CD4-positive, alpha-beta T cell treated with Interleukin-15 for 4 hours (primary cell): ENCODE results near the gene MYH3.
"Not testable (repeated sequence)": the region's sequence is repeated elsewhere in the genome, so short reads cannot be mapped to it uniquely, and the experiment has no call there.

Experiments
- DNase-seq: peaks from one replicate; pipeline ENCODE4 v3.0.0-alpha.2; 2020; ENCODE audit warnings: low spot score

Gene MYH3

DNA sequence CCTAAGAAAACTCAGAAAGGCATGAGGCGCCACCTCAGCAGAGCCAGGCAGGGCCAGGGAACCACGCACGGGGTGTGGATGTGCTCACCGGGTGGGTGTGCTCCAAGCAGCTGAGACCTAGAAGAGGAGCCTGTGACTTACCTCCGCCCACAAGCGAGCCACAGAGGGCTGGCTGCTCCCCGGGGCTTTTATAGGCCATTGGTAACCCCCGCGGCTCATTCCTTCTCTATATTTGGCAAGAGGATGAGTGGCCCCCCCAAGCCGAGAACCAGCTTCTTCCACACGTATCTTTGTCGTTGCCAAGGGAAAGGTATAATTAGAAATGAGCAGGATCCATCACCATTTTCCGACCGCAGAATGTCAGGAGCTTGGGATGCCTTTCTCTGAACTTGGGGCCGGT is at the start of gene MYH3:
Gene MYH3 (minus strand): TSS at position 162 of the 400 bp plus-strand sequence. CDS start 2,245 bp downstream, outside the sequence.
- no peak for DNase-seq

DNA sequence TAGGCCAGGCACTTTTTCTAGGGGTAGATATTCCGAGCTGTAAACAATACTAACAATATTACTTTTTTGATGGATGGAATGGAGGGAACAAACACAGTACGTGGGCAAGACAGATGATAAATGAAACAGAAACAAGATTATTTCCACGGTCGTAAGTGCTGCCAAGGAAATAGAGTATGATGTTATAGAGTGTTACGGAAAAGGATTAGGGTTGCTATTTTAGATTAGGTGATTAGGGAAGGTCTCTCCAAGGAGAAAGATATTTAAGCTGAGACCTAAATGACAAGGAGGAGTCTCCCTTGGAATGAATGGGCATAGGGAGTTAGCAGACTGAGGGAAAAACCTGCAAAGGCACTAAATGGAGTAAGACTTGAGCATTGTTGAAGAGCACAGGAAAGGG is 48.6 kb upstream of the MYH3 start:
- DNase-seq: no peak

DNA sequence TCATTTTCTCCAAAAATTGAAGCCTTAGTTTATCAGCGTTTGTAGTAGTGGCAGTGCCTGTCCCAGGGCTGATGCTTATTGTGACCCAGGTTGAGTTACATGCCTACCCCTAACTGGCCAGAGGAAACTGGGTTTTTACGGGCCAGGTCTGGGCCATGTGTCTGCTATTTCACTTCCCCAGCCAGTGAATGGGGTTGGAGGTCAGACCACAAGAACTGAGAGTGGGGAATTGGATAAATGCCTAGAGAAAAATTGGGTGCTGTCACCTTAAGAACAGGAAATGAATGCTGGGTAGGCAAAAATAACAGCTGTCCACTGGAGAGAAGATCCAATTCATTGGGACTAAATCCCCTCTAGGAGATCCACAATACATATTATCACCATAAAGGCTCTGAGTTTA is 45.5 kb upstream of the MYH3 start:
- no peak for DNase-seq

DNA sequence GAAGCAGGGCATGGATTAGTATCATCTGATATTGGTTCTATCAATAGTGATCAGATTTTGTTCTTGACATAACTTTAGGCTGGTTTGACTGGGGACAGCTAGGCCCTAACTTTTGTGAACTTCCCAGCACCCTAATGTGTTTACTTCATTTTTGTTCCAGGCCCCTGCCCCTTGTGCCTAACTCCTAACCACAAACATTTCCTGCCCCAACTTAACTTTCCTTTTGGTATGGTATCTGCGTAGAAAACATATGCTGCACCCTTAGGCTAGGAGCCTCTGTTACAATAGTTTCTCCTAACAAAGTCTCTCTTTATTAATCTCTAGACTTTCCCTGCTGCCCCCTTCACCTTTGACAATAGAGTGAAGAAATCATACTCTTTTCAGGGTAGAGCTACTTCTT is 42.7 kb upstream of the MYH3 start:
- peak; percentile 42 for DNase-seq

DNA sequence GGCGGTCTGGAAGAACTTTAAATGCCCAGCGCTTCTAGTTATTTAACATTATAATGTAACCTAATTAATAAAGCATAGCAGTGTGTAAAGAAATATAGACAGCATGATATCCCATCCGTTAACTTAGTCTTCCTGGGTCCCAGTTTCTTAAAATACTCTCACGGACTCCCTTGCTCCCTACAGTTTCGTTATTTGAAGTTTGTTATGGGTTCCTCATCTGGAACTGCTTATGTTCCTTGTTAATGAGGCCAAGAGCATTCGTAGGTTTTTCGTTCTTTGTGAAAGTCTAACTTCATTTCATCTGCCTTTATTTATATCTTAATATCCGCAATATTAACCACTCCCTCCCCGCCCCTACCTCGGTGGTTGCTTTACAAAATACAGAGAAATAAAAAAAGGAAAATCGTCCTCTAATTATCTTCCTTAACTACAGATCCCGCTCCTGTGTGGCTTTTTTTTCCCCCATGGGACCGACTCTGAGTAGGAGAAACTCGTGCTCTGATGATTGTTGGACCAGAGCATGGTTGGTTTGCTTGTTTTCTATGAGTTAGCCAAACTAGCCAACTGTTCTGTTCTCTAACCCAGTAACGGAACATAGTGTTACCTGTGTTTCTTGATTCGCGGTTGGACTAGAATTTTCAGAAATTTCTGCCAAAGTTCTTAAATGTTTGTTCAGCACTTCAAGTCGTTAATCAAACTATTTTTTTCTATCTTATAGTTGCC is 41.1 kb upstream of the MYH3 start:
- DNase-seq: no peak

DNA sequence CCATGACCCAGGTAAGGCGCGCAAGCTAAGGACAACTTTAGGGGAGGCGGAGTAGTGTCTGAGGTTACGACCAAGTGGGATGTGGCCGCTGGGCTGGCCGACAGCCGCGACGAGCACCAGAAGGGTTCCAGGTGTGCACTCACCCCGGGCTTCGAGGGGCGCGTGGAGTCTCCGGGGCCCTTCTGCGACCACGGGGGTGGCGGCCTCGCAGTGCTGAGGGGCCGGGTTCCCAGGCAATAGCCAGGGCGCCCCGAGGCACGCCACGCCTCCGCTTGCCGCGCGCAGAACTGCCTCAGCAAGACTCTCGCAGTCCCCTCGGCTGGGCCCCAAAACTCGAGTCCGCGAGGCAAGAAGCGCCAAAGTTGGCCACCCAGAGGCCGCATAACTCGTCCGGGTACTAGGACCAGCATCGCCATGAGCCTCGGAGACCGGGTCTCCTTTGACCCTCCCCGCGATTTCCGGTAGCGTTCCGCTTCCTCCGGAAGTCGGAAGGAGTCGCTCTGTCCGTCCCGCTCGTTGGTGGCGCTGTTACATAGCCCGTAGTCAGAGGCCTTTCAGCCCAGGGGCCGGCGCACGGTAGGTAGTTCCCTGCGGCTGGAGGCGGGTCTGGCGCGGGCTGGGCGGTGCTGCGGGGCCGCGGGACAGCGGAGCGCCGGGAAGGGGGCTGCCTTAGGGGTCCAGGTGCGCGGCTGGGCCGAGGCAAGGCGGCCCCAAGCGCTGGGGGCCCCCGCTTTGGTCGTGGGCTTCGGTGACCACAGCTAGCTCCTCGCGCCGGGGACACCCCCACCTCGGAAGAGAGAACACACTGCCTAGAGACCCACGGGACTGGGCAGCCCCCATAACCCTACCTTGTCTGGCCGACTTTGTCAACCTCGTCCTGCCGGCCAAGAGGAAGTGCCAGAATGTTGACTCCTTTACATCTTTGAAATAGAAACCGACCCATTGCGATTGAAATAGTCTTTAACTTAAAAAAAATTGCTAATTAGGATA is 40.3 kb upstream of the MYH3 start, which contains the start of the genes ADPRM and SCO1:
Gene ADPRM (plus strand): TSS at position 503 of the 990 bp plus-strand sequence. CDS start 7,333 bp downstream, outside the sequence.
Gene SCO1 (minus strand): TSS at position 442 of the 990 bp plus-strand sequence. CDS start 26 bp downstream, at position 416.
- DNase-seq: peak; percentile 90

DNA sequence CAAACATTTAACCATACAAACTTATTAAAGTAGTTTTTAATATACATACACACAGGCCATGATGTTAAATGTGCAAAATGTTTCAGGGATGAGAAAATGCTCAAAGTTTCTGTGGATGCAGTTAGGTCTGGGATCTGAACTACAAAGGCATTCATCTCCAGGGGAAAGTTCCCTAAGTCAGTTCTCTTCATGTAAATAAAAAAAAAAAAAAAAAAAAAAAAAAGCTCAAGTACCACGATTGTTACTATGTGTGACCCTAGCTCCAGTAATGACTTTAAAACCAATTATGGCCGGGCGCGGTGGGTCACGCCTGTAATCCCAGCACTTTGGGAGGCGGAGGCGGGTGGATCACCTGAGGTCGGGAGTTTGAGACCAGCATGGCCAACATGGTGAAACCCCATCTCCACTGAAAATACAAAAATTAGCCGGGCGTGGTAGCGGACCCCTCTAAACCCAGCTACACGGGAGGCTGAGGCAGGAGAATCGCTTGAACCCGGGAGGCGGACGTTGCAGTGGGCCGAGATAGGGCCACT is 38.8 kb upstream of the MYH3 start:
- DNase-seq: not testable (repeated sequence)

DNA sequence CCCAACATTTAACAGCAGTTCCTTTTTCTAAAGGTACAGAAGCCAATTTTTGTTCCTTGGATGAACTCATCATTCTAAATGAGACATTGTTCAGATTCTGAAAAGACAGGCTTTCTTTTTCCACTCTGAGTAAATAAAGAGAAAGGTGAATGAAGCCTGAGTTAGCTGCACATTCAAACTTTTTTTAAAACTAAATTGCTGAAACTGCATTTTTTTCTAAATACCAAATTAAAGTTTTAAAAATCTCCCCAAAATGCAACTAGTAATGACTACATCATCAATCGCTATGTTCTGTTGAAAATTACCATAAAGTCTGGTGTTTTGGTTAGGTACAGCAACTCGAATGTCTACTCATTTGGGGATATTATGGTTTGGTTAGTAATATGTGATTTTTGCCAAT is 30.4 kb upstream of the MYH3 start:
- no peak for DNase-seq

DNA sequence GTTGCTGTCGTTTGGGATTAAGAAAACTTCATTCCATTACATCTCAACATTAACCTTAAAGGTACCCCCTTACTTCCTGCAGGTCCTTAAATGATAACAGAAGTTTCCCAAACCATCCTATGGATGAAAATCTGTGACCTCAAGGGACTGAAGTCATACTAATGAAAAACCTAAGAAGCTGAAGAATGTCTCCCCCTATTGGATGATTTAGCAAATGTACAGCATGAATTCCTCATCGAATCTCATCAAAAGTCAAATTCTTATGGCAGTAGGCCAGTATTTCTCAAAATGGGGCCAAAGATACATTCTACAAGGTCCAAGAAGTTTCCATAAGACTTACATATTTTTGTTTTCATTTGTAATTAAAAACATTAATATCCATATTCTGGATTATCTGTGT is 26.7 kb upstream of the MYH3 start:
- DNase-seq: no peak

DNA sequence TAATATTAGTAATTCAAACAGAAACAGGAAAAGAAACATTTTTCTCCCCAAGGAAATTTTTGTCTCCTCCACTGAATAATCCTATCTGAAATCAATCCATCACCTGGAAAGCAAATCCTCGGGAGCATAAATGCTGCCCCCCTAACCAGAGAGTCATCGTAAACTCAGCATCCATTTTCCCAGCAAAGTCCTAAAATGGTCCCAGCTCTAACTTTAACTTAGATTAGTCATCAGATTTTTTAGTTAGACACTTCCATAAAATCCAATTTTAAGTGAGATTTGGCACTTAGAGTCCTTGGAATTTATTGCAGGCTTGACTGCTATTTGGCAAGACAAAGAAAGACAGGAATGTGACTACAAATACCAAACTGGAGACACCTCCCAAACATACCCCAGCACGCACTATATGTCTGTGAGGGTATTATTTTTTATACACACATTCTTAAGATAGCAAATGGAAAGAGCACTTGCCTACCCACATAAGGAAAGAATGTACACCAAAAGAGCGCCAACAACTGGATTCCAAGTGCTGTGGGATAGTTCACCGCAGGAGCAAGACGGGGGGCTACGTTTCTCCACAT is 24.8 kb upstream of the MYH3 start:
- no peak for DNase-seq

DNA sequence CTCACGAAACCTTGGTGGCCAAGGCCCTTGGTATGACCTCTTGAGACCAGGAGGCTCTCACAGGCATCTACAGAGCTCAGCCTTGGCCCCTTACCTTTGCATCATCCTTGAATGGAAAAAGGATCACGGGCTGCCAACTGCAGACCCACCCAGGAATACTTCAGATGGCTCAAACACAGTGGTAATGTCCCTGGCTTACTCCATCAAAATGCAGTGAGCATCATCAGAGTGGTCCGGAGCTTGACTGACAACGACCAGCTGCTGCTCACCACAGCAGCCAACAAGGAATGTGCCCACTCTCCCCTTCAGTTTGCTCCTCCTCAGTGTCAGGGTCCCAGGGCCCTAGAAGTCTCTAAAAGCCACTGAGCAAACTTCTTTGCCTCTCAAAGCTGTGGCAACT is 17.6 kb upstream of the MYH3 start:
- no peak for DNase-seq

DNA sequence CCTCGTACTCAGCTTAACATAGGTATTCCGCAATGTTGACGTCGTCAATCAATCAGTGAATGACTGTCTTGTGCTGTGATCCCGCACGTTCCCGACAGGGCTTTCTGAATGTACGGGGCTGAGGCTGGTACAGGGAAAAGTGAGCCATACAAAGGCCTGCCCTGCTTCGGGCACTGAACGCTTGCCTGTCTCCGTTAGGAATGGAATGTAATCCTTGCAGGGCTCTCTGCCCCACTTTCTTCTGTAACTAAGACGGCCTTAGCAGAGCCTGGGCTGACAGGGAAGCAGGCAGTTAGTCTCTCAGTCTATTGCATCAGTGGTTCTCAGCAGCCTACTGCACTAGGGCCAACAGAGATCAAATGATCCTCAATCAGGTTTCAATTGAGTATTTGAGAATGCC is 16.2 kb upstream of the MYH3 start:
- no peak for DNase-seq

DNA sequence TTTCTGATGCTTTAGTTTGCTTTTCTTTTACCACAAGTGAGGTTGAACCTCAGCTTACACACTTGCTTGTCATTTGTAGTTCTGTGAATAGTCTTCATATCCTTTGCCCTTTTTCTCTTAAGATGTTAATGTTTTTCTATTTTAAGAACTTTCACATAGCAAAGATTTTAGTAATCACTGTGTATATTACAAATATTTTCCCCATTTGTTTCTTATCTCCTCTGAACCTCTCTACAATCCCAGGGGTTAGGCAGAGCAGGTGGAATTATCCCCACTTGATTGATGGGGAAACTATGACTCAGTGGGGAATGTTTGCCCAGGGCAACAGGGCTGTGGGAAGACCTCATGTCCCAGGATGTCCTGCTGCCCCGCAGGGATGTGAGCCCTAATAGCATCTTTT is 11.7 kb upstream of the MYH3 start:
- DNase-seq: no peak

DNA sequence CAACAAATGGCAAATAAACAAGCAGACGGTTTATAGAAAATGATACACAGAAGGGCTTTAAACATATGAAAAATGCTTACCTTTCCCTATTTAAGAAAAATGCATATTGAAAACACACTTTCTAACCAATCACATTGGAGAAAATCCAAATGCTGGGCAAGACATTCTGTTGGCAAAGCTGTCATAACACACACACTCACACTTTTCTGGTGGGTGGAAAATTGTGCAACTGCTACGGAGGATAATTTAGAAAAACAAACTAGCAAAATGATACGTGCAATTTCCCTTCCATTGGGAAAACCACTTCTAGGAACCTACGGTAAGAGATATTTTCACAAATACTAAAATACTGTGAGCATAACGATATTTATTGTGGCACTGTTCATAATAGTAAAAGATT is 9.8 kb upstream of the MYH3 start:
- DNase-seq: no peak

DNA sequence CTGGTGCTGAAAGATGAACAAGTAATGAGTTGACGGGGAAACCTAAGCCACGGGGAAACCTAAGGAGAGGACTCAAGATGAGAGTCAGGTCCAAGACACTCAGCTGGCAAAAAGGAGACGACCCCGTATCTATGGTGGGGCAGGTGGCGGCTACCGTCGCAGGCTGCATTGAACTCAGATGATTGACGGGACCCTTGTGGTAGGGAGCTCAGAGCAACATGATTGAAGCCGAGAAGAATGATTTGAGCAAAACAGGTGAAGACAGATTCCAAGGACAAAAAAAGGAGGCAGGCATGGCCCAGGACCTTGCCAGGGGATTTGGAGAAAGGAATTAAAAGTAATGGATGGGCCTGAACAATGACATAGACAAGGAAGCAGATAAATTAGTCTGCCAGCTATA is 7.5 kb upstream of the MYH3 start:
- DNase-seq: no peak

DNA sequence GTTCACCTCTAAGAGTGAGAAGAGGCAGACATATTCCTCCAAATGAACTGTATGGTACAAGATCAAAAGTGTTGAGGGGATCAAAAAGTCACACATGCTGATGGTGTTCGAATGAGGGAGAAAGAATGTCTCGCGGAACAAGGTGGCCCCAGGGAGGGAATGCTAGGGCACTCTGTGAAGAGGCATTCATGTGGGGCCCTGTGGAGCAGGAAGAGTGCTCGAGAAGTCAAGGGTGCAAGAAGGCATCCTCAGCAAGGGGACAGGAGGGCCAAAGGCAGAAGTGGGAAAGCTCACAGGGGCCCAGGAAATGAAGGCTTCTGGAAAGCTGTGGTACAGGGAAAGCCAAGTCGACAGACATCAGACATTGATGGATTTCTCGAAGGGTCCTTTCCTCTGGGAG is 6.1 kb upstream of the MYH3 start:
- no peak for DNase-seq

DNA sequence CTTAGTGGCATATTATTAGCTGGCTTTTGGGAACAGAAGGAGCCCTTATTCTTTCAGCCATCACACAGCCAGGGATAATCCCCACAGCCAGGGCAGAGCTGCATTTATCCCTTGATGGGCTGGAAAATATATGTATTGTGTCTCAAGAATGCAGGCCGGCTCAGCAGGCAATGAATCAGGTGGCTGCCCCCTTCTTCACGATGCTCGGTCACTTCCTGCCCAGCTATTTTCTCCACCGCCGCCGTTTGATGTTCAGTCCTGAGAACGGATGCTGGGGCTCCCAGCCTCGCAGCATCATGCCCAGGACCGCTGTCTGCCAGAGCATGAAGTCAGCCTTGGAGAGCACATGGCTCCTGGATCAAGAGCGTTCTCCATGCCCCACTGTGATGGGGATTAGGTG is 4.3 kb upstream of the MYH3 start:
- DNase-seq: no peak

DNA sequence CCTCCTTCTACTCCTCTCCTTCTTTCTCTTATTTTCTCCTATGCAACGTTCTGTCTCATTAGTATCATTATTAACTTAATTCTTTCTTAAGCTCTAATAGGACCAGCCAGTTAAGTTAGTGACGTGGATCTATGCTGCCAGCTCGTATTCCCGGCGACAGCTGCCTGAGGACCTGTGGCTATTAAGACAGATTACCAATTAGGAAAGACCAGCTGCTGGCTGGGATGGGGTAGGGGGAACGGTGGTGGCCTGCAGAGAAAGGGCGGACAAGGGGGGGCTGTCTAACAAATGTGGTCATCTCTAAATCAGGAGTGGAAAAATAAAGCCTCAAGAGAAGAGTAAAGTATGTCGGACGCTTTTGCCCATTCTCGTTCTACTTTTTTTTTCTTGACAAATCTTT is 770 bp upstream of the MYH3 start:
- no peak for DNase-seq

DNA sequence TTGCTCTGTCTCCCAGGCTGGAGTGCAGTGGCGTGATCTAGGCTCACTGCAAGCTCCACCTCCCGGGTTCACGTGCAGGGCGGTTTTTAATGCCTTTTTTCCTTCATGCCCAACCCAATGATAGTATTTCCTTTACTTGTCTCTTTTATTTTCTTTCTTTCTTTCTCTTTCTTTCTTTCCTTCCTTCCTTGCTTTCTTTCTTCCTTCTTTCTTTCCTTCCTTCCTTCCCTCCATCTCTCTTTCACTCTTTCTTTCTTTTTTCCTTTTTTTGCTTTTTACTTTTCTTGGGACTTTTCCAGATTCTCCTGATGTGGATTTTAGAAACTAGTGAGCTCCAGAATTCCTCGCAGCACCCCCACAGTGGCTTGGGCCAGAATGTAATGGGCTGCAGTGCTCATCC is 3.1 kb downstream of the MYH3 start:
- DNase-seq: no peak

DNA sequence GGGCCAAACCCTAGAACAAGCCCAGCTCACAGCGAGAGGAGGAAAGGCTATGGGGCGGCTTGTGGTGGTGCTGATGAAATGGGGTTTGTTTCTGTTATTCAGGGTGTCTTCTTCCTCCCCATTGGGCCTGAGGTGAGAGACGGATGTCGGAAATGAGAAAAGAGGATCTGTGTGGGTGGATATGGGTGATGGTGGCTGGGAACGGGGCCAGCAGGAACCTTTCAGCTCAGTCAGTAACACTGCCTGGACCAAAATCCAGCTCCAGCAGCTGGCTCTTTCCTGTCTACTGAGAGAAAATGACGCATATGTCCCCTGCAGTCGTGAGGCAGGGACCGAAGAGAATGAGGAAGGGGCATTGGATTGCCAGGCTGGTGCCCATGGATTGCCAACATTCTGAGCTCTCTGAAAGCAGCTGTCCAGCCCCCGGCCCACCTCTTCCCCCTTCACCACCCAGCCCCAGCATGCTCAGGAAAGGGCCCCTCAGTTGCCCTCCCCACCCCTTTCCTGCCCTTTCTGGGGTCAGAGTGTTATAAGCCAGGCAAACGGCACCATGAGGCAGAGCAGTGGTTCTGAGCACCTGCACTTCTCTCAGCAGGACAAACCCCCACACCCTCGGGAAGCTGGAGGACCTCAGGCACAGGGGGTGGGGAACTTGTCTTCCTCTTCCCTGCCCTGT is 4.0 kb downstream of the MYH3 start:
- DNase-seq: no peak

DNA sequence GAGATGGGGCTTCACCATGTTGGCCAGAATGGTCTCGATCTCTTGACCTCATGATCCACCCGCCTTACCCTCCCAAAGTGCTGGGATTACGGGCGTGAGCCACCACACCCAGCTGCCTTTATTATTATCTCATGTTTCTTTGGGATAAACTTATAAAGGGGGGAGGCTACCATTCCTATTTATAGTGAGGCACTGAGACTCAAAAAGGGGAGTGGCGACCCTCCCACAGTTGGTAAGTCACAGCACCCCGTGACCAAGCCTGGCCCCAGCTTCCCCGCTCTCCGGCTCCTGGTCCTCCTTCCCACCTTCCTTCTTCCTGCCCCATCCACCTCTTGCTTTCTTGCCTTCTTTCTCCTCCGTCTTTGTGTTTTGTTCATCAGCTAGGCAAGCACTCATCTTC is 5.2 kb downstream of the MYH3 start:
- no peak for DNase-seq

DNA sequence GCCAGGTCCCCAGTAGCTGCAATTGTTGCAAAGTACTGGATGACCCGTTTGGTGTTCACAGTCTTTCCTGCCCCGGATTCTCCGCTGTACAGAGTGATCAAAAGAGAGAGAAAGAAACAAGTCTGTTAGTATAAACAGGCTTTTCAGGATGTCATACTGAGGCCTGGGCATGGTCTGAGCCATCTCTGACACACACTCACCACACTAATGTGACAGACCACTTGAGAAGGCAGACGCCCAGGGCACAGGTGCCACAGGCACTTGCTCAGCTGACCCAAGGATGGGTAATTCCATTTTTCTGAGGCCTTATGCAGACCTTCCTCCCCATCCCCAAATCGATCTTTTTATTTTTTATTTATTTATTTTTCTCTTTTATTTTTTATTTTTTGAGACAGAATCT is 7.5 kb downstream of the MYH3 start:
- DNase-seq: no peak
